ENCODE measurements around the gene OPN3. TPM values are rescaled to one million over a fixed set of nuclear protein-coding genes. Genes with fewer than 3 reads are reported as not detected.

Gene OPN3
- total RNA-seq, 4 donors from 2014 or later = 5.3 to 12.4 (median 8.0) TPM

- no peak overlapping the region for H3K27ac ChIP-seq (replicated peaks in 1 of 4)
- WGBS = 79% methylated on average over 7 of the region's 7 CpGs
- no peaks in the 10 kb centered on the region for H3K4me1 ChIP-seq
Measured at GRCh38 chr1:241553886-241554592, 86.1 kb downstream of the OPN3 start.

GRCh38 chr1:241551759-241552638 lies 88.2 kb downstream of the OPN3 start:
- no peak for DNase-seq (ENCODE audit: extremely low spot score)
- TF ChIP-seq POLR2AphosphoS5 (IDR thresholded peaks at IDR 0.05) (peak in 1 of 2 donors; percentile 11), POLR2A (IDR thresholded peaks at IDR 0.05; ENCODE audit: low read depth) (no peak)
- Histone ChIP-seq H3K4me1 (no peaks in the 10 kb centered on the region), H3K4me3 (peak overlapping the region in 2 of 4 donors; percentile 2 to 19), H3K9me3 (no peaks in the 10 kb centered on the region), H3K27me3 (peaks cover 0 to 5% (median 0%) of the 10 kb centered on the region in 4 donors), H3K36me3 (no peaks in the 10 kb centered on the region), H3K27ac (replicated peaks in 1 of 4) (no peak overlapping the region)
- WGBS = 80% methylated on average over 22 of the region's 22 CpGs
- intact Hi-C loops (cut with DNase I) = no loop called here

More at GRCh38 chr1:241553886-241554592, 86.1 kb downstream of the OPN3 start:
- H3K4me3 ChIP-seq = no peak overlapping the region
- H3K9me3 ChIP-seq = no peaks in the 10 kb centered on the region
- H3K36me3 ChIP-seq = no peaks in the 10 kb centered on the region
- no peak for DNase-seq (ENCODE audit: extremely low spot score)
- intact Hi-C loops (cut with DNase I) = no loop called here
- peaks cover 0 to 5% (median 0%) of the 10 kb centered on the region in 4 donors for H3K27me3 ChIP-seq
- TF ChIP-seq EP300 (IDR thresholded peaks at IDR 0.05) = no peak
- TF ChIP-seq POLR2AphosphoS5 (IDR thresholded peaks at IDR 0.05) = no peak
- TF ChIP-seq POLR2A (IDR thresholded peaks at IDR 0.05; ENCODE audit: low read depth) = no peak
- no peak for TF ChIP-seq CTCF (IDR thresholded peaks at IDR 0.05)

- no peak for DNase-seq (ENCODE audit: extremely low spot score)
- 58% methylated on average over 1 of the region's 1 CpG for WGBS
- Histone ChIP-seq H3K27ac (replicated peaks in 1 of 4) (no peak overlapping the region), H3K36me3 (no peaks in the 10 kb centered on the region), H3K27me3 (no peaks in the 10 kb centered on the region), H3K4me3 (no peak overlapping the region), H3K4me1 (no peaks in the 10 kb centered on the region), H3K9me3 (no peaks in the 10 kb centered on the region)
- TF ChIP-seq POLR2AphosphoS5 (IDR thresholded peaks at IDR 0.05) = no peak
- TF ChIP-seq POLR2A (IDR thresholded peaks at IDR 0.05; ENCODE audit: low read depth) = no peak
- TF ChIP-seq CTCF (IDR thresholded peaks at IDR 0.05) = no peak
- no peak for TF ChIP-seq EP300 (IDR thresholded peaks at IDR 0.05)
- intact Hi-C loops (cut with DNase I) = no loop called here
Measured at GRCh38 chr1:241550318-241550717, 89.9 kb downstream of the OPN3 start.

GRCh38 chr1:241548008-241548407 lies 92.2 kb downstream of the OPN3 start:
- Histone ChIP-seq H3K36me3 (no peaks in the 10 kb centered on the region), H3K27me3 (no peaks in the 10 kb centered on the region), H3K4me1 (no peaks in the 10 kb centered on the region), H3K4me3 (no peak overlapping the region), H3K9me3 (no peaks in the 10 kb centered on the region), H3K27ac (replicated peaks in 1 of 4) (no peak overlapping the region)
- no peak for DNase-seq (ENCODE audit: extremely low spot score)
- 78% methylated on average over 2 of the region's 2 CpGs for WGBS
- intact Hi-C loops (cut with DNase I) = no loop called here
- no peak for TF ChIP-seq POLR2AphosphoS5 (IDR thresholded peaks at IDR 0.05)
- no peak for TF ChIP-seq CTCF (IDR thresholded peaks at IDR 0.05)
- no peak for TF ChIP-seq EP300 (IDR thresholded peaks at IDR 0.05)
- TF ChIP-seq POLR2A (IDR thresholded peaks at IDR 0.05; ENCODE audit: low read depth) = no peak

Other genes starting within 250 kb of the OPN3 start
- 10 to 100 TPM; 63.6 to 83.4 (median 69.1) TPM for gene FH, start 120.6 kb downstream of the OPN3 start, total RNA-seq
- gene KMO, start 108.0 kb downstream of the OPN3 start, total RNA-seq = under 1 TPM in 3 of 4 donors, not detected in 1; 0.29 to 0.83 (median 0.42) TPM
- 1 to 10 TPM; 4.6 to 8.2 (median 5.0) TPM for gene CHML, start within 50 bp of the OPN3 start, total RNA-seq
- gene WDR64, start 11.9 kb upstream of the OPN3 start, total RNA-seq = not detected
- 1 to 10 TPM in 2 of 4 donors, under 1 TPM in 1, not detected in 1; 0.46 to 1.5 (median 1.4) TPM for gene EXO1, start 207.8 kb upstream of the OPN3 start, total RNA-seq